Measurements from ENCODE around the gene C8A. TPM values are rescaled to one million over a fixed set of nuclear protein-coding genes. Genes with fewer than 3 reads are reported as not detected.

The C8A gene
- total RNA-seq, result not detected in 2 replicates

GRCh38 chr1:56854521-56855099, at the start of gene C8A:
Gene C8A, plus strand, starts transcription at chr1:56854797. Its CDS starts 105 bp downstream, at chr1:56854902.

GRCh38 chr1:56819387-56819899, 35.2 kb upstream of the C8A start, which contains the start of gene FYB2:
Gene FYB2, minus strand, starts transcription at chr1:56819404. Its CDS starts 114 bp downstream, at chr1:56819290.

GRCh38 chr1:56965916-56966697, 111.5 kb downstream of the C8A start, which contains the start of gene C8B:
Gene C8B, minus strand, starts transcription at chr1:56966015. Its CDS starts 67 bp downstream, at chr1:56965948.

Other genes with a start within 250 kb of the C8A start
- 0.06 and 0.15 TPM in 2 replicates for gene PRKAA2, start 209.5 kb upstream of the C8A start, total RNA-seq
- not detected in 2 replicates for gene FYB2, start 35.4 kb upstream of the C8A start, total RNA-seq
- gene C8B, start 111.2 kb downstream of the C8A start, total RNA-seq, result not detected in 2 replicates